IPS-15b (cell line): ENCODE data around the gene NTNG1.
"Not testable (repeated sequence)": the region's sequence is repeated elsewhere in the genome, so short reads cannot be mapped to it uniquely, and the experiment has no call there.

Source experiments
- H3K27me3 ChIP-seq: one replicate; pipeline ENCODE4 v1.6.1; 2013; ENCODE audit warnings: low read length; ENCODE audit not compliant: control insufficient read depth, insufficient read depth
- H3K36me3 ChIP-seq: one replicate; pipeline ENCODE4 v1.6.1; 2013; ENCODE audit warnings: low read length; ENCODE audit not compliant: control insufficient read depth, insufficient read depth
- H3K4me1 ChIP-seq: one replicate; pipeline ENCODE4 v1.6.1; 2013; ENCODE audit warnings: mild to moderate bottlenecking, low read length; ENCODE audit not compliant: control insufficient read depth, insufficient read depth
- H3K4me3 ChIP-seq: one replicate; pipeline ENCODE4 v1.5.1; 2013; ENCODE audit warnings: low read depth, low read length
- H3K9ac ChIP-seq: one replicate; pipeline ENCODE4 v1.6.1; 2013; ENCODE audit warnings: low read depth, mild to moderate bottlenecking, low read length
- H3K9me3 ChIP-seq: one replicate; pipeline ENCODE4 v1.6.1; 2013; ENCODE audit warnings: mild to moderate bottlenecking, low read length; ENCODE audit not compliant: control insufficient read depth, insufficient read depth

NTNG1 gene

GRCh38 chr1:107140703-107141490, at the start of gene NTNG1:
NTNG1 (plus strand) TSS chr1:107141039.
- Histone ChIP-seq H3K9ac (no peak within 1 kb of the TSS), H3K4me1 (peaks cover 20% of the 10 kb centered on the region), H3K27me3 (peaks cover 8% of the 10 kb centered on the region), H3K9me3 (no peaks in the 10 kb centered on the region), H3K36me3 (no peaks in the 10 kb centered on the region), H3K4me3 (peak within 1 kb of the TSS; percentile 78)

- H3K4me1 ChIP-seq: no peaks in the 10 kb centered on the region
Observed at GRCh38 chr1:107091418-107091817, 49.4 kb upstream of the NTNG1 start.

GRCh38 chr1:107093395-107093794, 47.4 kb upstream of the NTNG1 start:
- not testable (repeated sequence) for H3K9ac ChIP-seq, H3K4me3 ChIP-seq, H3K9me3 ChIP-seq

More at GRCh38 chr1:107091418-107091817, 49.4 kb upstream of the NTNG1 start:
- H3K27me3 ChIP-seq: no peaks in the 10 kb centered on the region
- H3K36me3 ChIP-seq: no peaks in the 10 kb centered on the region
- H3K9me3 ChIP-seq: no peaks in the 10 kb centered on the region
- H3K4me3 ChIP-seq: no peak overlapping the region
- no peak overlapping the region for H3K9ac ChIP-seq

GRCh38 chr1:107095647-107096046, 45.2 kb upstream of the NTNG1 start:
- Histone ChIP-seq H3K4me3 (no peak overlapping the region), H3K9me3 (no peaks in the 10 kb centered on the region), H3K27me3 (no peaks in the 10 kb centered on the region), H3K36me3 (no peaks in the 10 kb centered on the region), H3K4me1 (no peaks in the 10 kb centered on the region), H3K9ac (no peak overlapping the region)

More at GRCh38 chr1:107093395-107093794, 47.4 kb upstream of the NTNG1 start:
- not testable (repeated sequence) for H3K36me3 ChIP-seq, H3K27me3 ChIP-seq, H3K4me1 ChIP-seq

GRCh38 chr1:107096690-107097089, 44.1 kb upstream of the NTNG1 start:
- H3K9ac ChIP-seq: no peak overlapping the region
- no peaks in the 10 kb centered on the region for H3K9me3 ChIP-seq
- H3K4me3 ChIP-seq: no peak overlapping the region
- H3K36me3 ChIP-seq: no peaks in the 10 kb centered on the region
- H3K4me1 ChIP-seq: no peaks in the 10 kb centered on the region
- no peaks in the 10 kb centered on the region for H3K27me3 ChIP-seq

- H3K4me1 ChIP-seq: no peaks in the 10 kb centered on the region
Observed at GRCh38 chr1:107098961-107099360, 41.9 kb upstream of the NTNG1 start.

GRCh38 chr1:107100331-107100984, 40.4 kb upstream of the NTNG1 start:
- no peak overlapping the region for H3K9ac ChIP-seq
- no peaks in the 10 kb centered on the region for H3K36me3 ChIP-seq
- H3K4me3 ChIP-seq: no peak overlapping the region

More at GRCh38 chr1:107098961-107099360, 41.9 kb upstream of the NTNG1 start:
- H3K27me3 ChIP-seq: no peaks in the 10 kb centered on the region
- no peaks in the 10 kb centered on the region for H3K9me3 ChIP-seq
- H3K36me3 ChIP-seq: no peaks in the 10 kb centered on the region
- no peak overlapping the region for H3K4me3 ChIP-seq
- H3K9ac ChIP-seq: no peak overlapping the region

GRCh38 chr1:107105914-107106313, 34.9 kb upstream of the NTNG1 start:
- no peaks in the 10 kb centered on the region for H3K36me3 ChIP-seq
- H3K27me3 ChIP-seq: no peaks in the 10 kb centered on the region
- no peak overlapping the region for H3K4me3 ChIP-seq
- H3K9ac ChIP-seq: no peak overlapping the region
- no peaks in the 10 kb centered on the region for H3K9me3 ChIP-seq
- H3K4me1 ChIP-seq: no peaks in the 10 kb centered on the region

More at GRCh38 chr1:107100331-107100984, 40.4 kb upstream of the NTNG1 start:
- Histone ChIP-seq H3K27me3 (no peaks in the 10 kb centered on the region), H3K9me3 (no peaks in the 10 kb centered on the region), H3K4me1 (no peaks in the 10 kb centered on the region)

GRCh38 chr1:107110326-107110725, 30.5 kb upstream of the NTNG1 start:
- H3K9ac ChIP-seq: no peak overlapping the region
- no peaks in the 10 kb centered on the region for H3K9me3 ChIP-seq
- no peaks in the 10 kb centered on the region for H3K27me3 ChIP-seq
- no peaks in the 10 kb centered on the region for H3K36me3 ChIP-seq
- H3K4me1 ChIP-seq: no peaks in the 10 kb centered on the region
- no peak overlapping the region for H3K4me3 ChIP-seq

GRCh38 chr1:107116306-107116790, 24.5 kb upstream of the NTNG1 start:
- Histone ChIP-seq H3K4me1 (no peaks in the 10 kb centered on the region), H3K27me3 (no peaks in the 10 kb centered on the region), H3K36me3 (no peaks in the 10 kb centered on the region), H3K9me3 (no peaks in the 10 kb centered on the region), H3K4me3 (no peak overlapping the region), H3K9ac (no peak overlapping the region)

- Histone ChIP-seq H3K9me3 (no peaks in the 10 kb centered on the region), H3K4me1 (no peaks in the 10 kb centered on the region), H3K4me3 (no peak overlapping the region), H3K9ac (no peak overlapping the region), H3K27me3 (no peaks in the 10 kb centered on the region), H3K36me3 (no peaks in the 10 kb centered on the region)
Observed at GRCh38 chr1:107122225-107122624, 18.6 kb upstream of the NTNG1 start.

GRCh38 chr1:107123741-107124140, 17.1 kb upstream of the NTNG1 start:
- H3K9ac ChIP-seq: no peak overlapping the region
- no peaks in the 10 kb centered on the region for H3K4me1 ChIP-seq
- no peak overlapping the region for H3K4me3 ChIP-seq
- H3K36me3 ChIP-seq: no peaks in the 10 kb centered on the region
- H3K27me3 ChIP-seq: no peaks in the 10 kb centered on the region
- H3K9me3 ChIP-seq: no peaks in the 10 kb centered on the region
